ENCODE results near the gene SIGLEC10. TPM values are rescaled to one million over a fixed set of nuclear protein-coding genes. Genes with fewer than 3 reads are reported as not detected.
"Not testable (repeated sequence)": the region's sequence is repeated elsewhere in the genome, so short reads cannot be mapped to it uniquely, and the experiment has no call there.

SIGLEC10 gene
- total RNA-seq (2022) (not detected in 2 replicates), Bru-seq, nascent RNA (not detected), BruChase-seq, experiment 1, labeled RNA remaining after a 6-hour chase (not detected), BruChase-seq, experiment 2, labeled RNA remaining after a 2-hour chase (not detected)
- long read RNA-seq, result 0 reads

GRCh38 chr19:51417107-51417809, at the start of gene SIGLEC10:
SIGLEC10 (minus strand) TSS chr19:51417642; CDS start chr19:51417581, 61 bp downstream.
- H3K27ac Mint-ChIP-seq (ENCODE audit: unreplicated experiment), result no peak within 1 kb of the TSS
- H3K9me3 Mint-ChIP-seq (ENCODE audit: low read depth, unreplicated experiment), result no peaks in the 10 kb centered on the region
- H3K4me1 Mint-ChIP-seq (ENCODE audit: low read depth, unreplicated experiment), result no peaks in the 10 kb centered on the region
- TF ChIP-seq CTCF (IDR thresholded peaks at IDR 0.05; ENCODE audit: unreplicated experiment), result no peak
- intact Hi-C loops (cut with micrococcal nuclease; ENCODE audit: unreplicated experiment), result no loop called here
- CTCF ChIA-PET, result no interaction called here
- no peaks in the 10 kb centered on the region for H3K36me3 Mint-ChIP-seq (ENCODE audit: insufficient read depth, unreplicated experiment)
- peaks cover 96% of the 10 kb centered on the region for H3K27me3 Mint-ChIP-seq (ENCODE audit: unreplicated experiment)
- no TSS peak for BruUV-seq (replicated peaks)
- no peak for DNase-seq
- H3K4me3 Mint-ChIP-seq (ENCODE audit: low read depth, unreplicated experiment), result no peak within 1 kb of the TSS

GRCh38 chr19:51466723-51467122, 49.3 kb upstream of the SIGLEC10 start:
- peaks cover 42% of the 10 kb centered on the region for H3K27me3 Mint-ChIP-seq (ENCODE audit: unreplicated experiment)

GRCh38 chr19:51463976-51464581, 46.6 kb upstream of the SIGLEC10 start:
- DNase-seq; H3K9me3 Mint-ChIP-seq (ENCODE audit: low read depth, unreplicated experiment); H3K4me3 Mint-ChIP-seq (ENCODE audit: low read depth, unreplicated experiment); H3K4me1 Mint-ChIP-seq (ENCODE audit: low read depth, unreplicated experiment); BruUV-seq (replicated peaks); H3K36me3 Mint-ChIP-seq (ENCODE audit: insufficient read depth, unreplicated experiment); intact Hi-C loops (cut with micrococcal nuclease; ENCODE audit: unreplicated experiment); H3K27ac Mint-ChIP-seq (ENCODE audit: unreplicated experiment); CTCF ChIA-PET: not testable (repeated sequence)
- peaks cover 69% of the 10 kb centered on the region for H3K27me3 Mint-ChIP-seq (ENCODE audit: unreplicated experiment)

More at GRCh38 chr19:51466723-51467122, 49.3 kb upstream of the SIGLEC10 start:
- Mint-ChIP-seq H3K9me3 (ENCODE audit: low read depth, unreplicated experiment) (no peaks in the 10 kb centered on the region), H3K27ac (ENCODE audit: unreplicated experiment) (no peak overlapping the region), H3K36me3 (ENCODE audit: insufficient read depth, unreplicated experiment) (no peaks in the 10 kb centered on the region), H3K4me1 (ENCODE audit: low read depth, unreplicated experiment) (no peaks in the 10 kb centered on the region), H3K4me3 (ENCODE audit: low read depth, unreplicated experiment) (no peak overlapping the region)
- TF ChIP-seq CTCF (IDR thresholded peaks at IDR 0.05; ENCODE audit: unreplicated experiment), result no peak
- intact Hi-C loops (cut with micrococcal nuclease; ENCODE audit: unreplicated experiment), result no loop called here
- CTCF ChIA-PET, result no interaction called here
- BruUV-seq (replicated peaks), result no TSS peak
- no peak for DNase-seq

GRCh38 chr19:51462681-51463080, 45.2 kb upstream of the SIGLEC10 start:
- peaks cover 74% of the 10 kb centered on the region for H3K27me3 Mint-ChIP-seq (ENCODE audit: unreplicated experiment)
- TF ChIP-seq CTCF (IDR thresholded peaks at IDR 0.05; ENCODE audit: unreplicated experiment), result no peak
- CTCF ChIA-PET, result no interaction called here
- no peak for DNase-seq
- no peak overlapping the region for H3K4me3 Mint-ChIP-seq (ENCODE audit: low read depth, unreplicated experiment)
- intact Hi-C loops (cut with micrococcal nuclease; ENCODE audit: unreplicated experiment), result no loop called here
- H3K36me3 Mint-ChIP-seq (ENCODE audit: insufficient read depth, unreplicated experiment), result no peaks in the 10 kb centered on the region
- BruUV-seq (replicated peaks), result no TSS peak
- H3K9me3 Mint-ChIP-seq (ENCODE audit: low read depth, unreplicated experiment), result no peaks in the 10 kb centered on the region
- H3K4me1 Mint-ChIP-seq (ENCODE audit: low read depth, unreplicated experiment), result no peaks in the 10 kb centered on the region
- H3K27ac Mint-ChIP-seq (ENCODE audit: unreplicated experiment), result no peak overlapping the region

- H3K4me3 Mint-ChIP-seq (ENCODE audit: low read depth, unreplicated experiment), result no peak overlapping the region
- peaks cover 74% of the 10 kb centered on the region for H3K27me3 Mint-ChIP-seq (ENCODE audit: unreplicated experiment)
- intact Hi-C loops (cut with micrococcal nuclease; ENCODE audit: unreplicated experiment), result no loop called here
- TF ChIP-seq CTCF (IDR thresholded peaks at IDR 0.05; ENCODE audit: unreplicated experiment), result no peak
- BruUV-seq (replicated peaks), result no TSS peak
- H3K36me3 Mint-ChIP-seq (ENCODE audit: insufficient read depth, unreplicated experiment), result no peaks in the 10 kb centered on the region
- H3K4me1 Mint-ChIP-seq (ENCODE audit: low read depth, unreplicated experiment), result no peaks in the 10 kb centered on the region
- no peaks in the 10 kb centered on the region for H3K9me3 Mint-ChIP-seq (ENCODE audit: low read depth, unreplicated experiment)
- CTCF ChIA-PET, result no interaction called here
- no peak for DNase-seq
- H3K27ac Mint-ChIP-seq (ENCODE audit: unreplicated experiment), result no peak overlapping the region
These were observed 44.8 kb upstream of the SIGLEC10 start for GRCh38 chr19:51462276-51462675.

Data from Calu3 (cell line).